Endothelial cell of umbilical vein (primary cell): Measurements from ENCODE around the gene EVI5. TPM values are rescaled to one million over a fixed set of nuclear protein-coding genes. Genes with fewer than 3 reads are reported as not detected.
"Not testable (repeated sequence)": the region's sequence is repeated elsewhere in the genome, so short reads cannot be mapped to it uniquely, and the experiment has no call there.

Experiments used
- BruUV-seq: library from RNA; stranded (reverse); fragments of 400-500 nt; replicated peaks from 2 replicates; lab custom pipeline; 2021; lab: Mats Ljungman, UMichigan
- CTCF ChIA-PET: fragments of 300-600, 350-600 bp; sonication (Branson Sonifier 250); formaldehyde crosslinking; loops from one replicate; lab custom pipeline; 2021; ENCODE audit warnings: antibody characterized with exemption, inconsistent platforms; lab: Charles Lee
- POLR2A ChIA-PET: fragments of 300-600, 350-600 bp; sonication (Branson Sonifier 250); formaldehyde crosslinking; loops from one replicate; lab custom pipeline; 2021; ENCODE audit warnings: antibody characterized with exemption, inconsistent platforms; lab: Charles Lee
- DNase-seq: peaks from one replicate; pipeline ENCODE4 v3.0.0-alpha.2; 2011; ENCODE audit warnings: low read depth, low spot score
- FAIRE-seq: peaks from 2 replicates; lab custom pipeline; 2011; peaks lifted over from hg19 to GRCh38; lab: Jason Lieb, UNC
- H2AFZ ChIP-seq: 2 replicates; pipeline ENCODE4 v1.6.0; 2012; ENCODE audit warnings: low read depth, low read length, control low read depth, inconsistent platforms
- H3K27ac ChIP-seq: 2 replicates; pipeline ENCODE4 v1.5.1; 2011; ENCODE audit warnings: low read depth, mild to moderate bottlenecking, control low read depth, low read length, moderate library complexity; ENCODE audit not compliant: insufficient read depth
- H3K27me3 ChIP-seq, 2 experiments: 2 replicates each; pipeline versions ENCODE4 v1.6.0 to v1.6.1; 2011; ENCODE audit warnings: low read length in 2 of 2, mixed read lengths in 1 of 2; ENCODE audit not compliant: control insufficient read depth in 2 of 2, insufficient read depth in 2 of 2
- H3K36me3 ChIP-seq, 2 experiments: 2 replicates in 1 of 2; 3 replicates in 1 of 2; pipeline ENCODE4 v1.5.1; 2011; ENCODE audit warnings: low read length in 2 of 2, mild to moderate bottlenecking in 1 of 2, moderate library complexity in 1 of 2; ENCODE audit not compliant: control insufficient read depth in 2 of 2, insufficient read depth in 2 of 2; ENCODE audit errors: extremely low read depth in 1 of 2
- H3K4me1 ChIP-seq: 3 replicates; pipeline ENCODE4 v1.5.1; 2011; ENCODE audit warnings: mild to moderate bottlenecking, low read length; ENCODE audit not compliant: control insufficient read depth, insufficient read depth; ENCODE audit errors: extremely low read depth
- H3K4me2 ChIP-seq: 2 replicates; pipeline ENCODE4 v1.6.1; 2011; ENCODE audit warnings: low read length, control low read depth, mixed read lengths; ENCODE audit not compliant: insufficient read depth
- H3K4me3 ChIP-seq, 3 experiments: fragments of 200-600 bp in 1 of 3; sonication (generic), shearing (Covaris generic) in 1 of 3; replicated peaks in 1 of 3; 2 replicates each; pipeline ENCODE4 v1.5.1; 2011 to 2016; ENCODE audit warnings: control low read depth in 3 of 3, low read length in 3 of 3, mild to moderate bottlenecking in 2 of 3, inconsistent platforms in 1 of 3, low read depth in 1 of 3, moderate library complexity in 1 of 3; ENCODE audit not compliant: insufficient read depth in 1 of 3
- H3K79me2 ChIP-seq: 2 replicates; pipeline ENCODE4 v1.6.0; 2012; ENCODE audit warnings: low read length, inconsistent platforms; ENCODE audit not compliant: control insufficient read depth, insufficient read depth
- H3K9ac ChIP-seq: replicated peaks from 2 replicates; pipeline ENCODE3; 2011; ENCODE audit warnings: low read length, control low read depth; ENCODE audit not compliant: insufficient read depth; ENCODE audit errors: extremely low read depth
- H3K9me1 ChIP-seq: replicated peaks from 3 replicates; pipeline ENCODE4 v1.6.0; 2011; ENCODE audit warnings: mild to moderate bottlenecking, low read length; ENCODE audit not compliant: control insufficient read depth, insufficient read depth; ENCODE audit errors: extremely low read depth
- H3K9me3 ChIP-seq: replicated peaks from 2 replicates; pipeline ENCODE4 v1.5.1; 2012; ENCODE audit warnings: low read length, inconsistent platforms; ENCODE audit not compliant: control insufficient read depth, insufficient read depth
- H4K20me1 ChIP-seq: replicated peaks from 2 replicates; pipeline ENCODE3; 2011; ENCODE audit warnings: mild to moderate bottlenecking, low read length; ENCODE audit not compliant: control insufficient read depth, insufficient read depth; ENCODE audit errors: extremely low read depth
- EZH2 ChIP-seq: IDR thresholded peaks from 2 replicates; pipeline ENCODE4 v1.6.1; 2012; ENCODE audit warnings: borderline replicate concordance, low read depth, mild to moderate bottlenecking, moderate library complexity, low read length, inconsistent platforms; ENCODE audit not compliant: severe bottlenecking
- FOS ChIP-seq: IDR thresholded peaks from 2 replicates; pipeline ENCODE4 v1.6.1; 2011; ENCODE audit warnings: mild to moderate bottlenecking, low read length, moderate library complexity, borderline replicate concordance; ENCODE audit not compliant: insufficient read depth
- GATA2 ChIP-seq: IDR thresholded peaks from 2 replicates; pipeline ENCODE4 v1.7.0; 2011; ENCODE audit warnings: low read depth, mild to moderate bottlenecking, moderate library complexity, mixed read lengths, low read length; ENCODE audit not compliant: insufficient read length, insufficient read depth
- JUN ChIP-seq: IDR thresholded peaks from 2 replicates; pipeline ENCODE4 v1.6.1; 2011; ENCODE audit warnings: borderline replicate concordance, low read depth; ENCODE audit not compliant: insufficient read length, insufficient read depth
- MAX ChIP-seq: IDR thresholded peaks from 2 replicates; pipeline ENCODE4 v1.6.1; 2011; ENCODE audit not compliant: insufficient read depth, insufficient read length
- MYC ChIP-seq: IDR thresholded peaks from one replicate; pipeline ENCODE4 v1.6.1; 2011; ENCODE audit warnings: mild to moderate bottlenecking, low read depth, low read length
- POLR2A ChIP-seq: IDR thresholded peaks from 2 replicates; pipeline ENCODE4 v1.6.1; 2012; ENCODE audit warnings: low read depth, mild to moderate bottlenecking, control low read depth, low read length
- POLR2AphosphoS5 ChIP-seq: IDR thresholded peaks from 2 replicates; pipeline ENCODE4 v1.6.1; 2012; ENCODE audit warnings: low read depth, mild to moderate bottlenecking, control low read depth, low read length, moderate library complexity; ENCODE audit not compliant: insufficient read depth
- dilution Hi-C: fragments of 300-500 bp; cut with MboI; formaldehyde crosslinking; loops from one replicate; pipeline ENCODE4 v1.15.0; 2019; ENCODE audit warnings: low sequenced_read_pairs; ENCODE audit not compliant: extremely low pct_ligation_motif_present
- intact Hi-C: fragments of 100-400 bp; cut with micrococcal nuclease; formaldehyde crosslinking; loops from one replicate; pipeline ENCODE4 v1.10.0; 2022
- polyA plus RNA-seq, 4 experiments: library from polyadenylated mRNA; depleted of rRNA in 3 of 4; stranded (reverse) in 3 of 4; unstranded in 1 of 4; fragments of >200 nt; gene quantifications; 2 replicates each; pipeline versions ENCODE4 v1.2.1 to v1.2.3, GENCODE V29; 2011 to 2012; ENCODE audit warnings: missing spikeins in 1 of 4
- total RNA-seq: library from RNA; stranded (reverse); gene quantifications from 2 replicates; pipeline ENCODE4 v1.2.3, GENCODE V29; 2021
- TF ChIP-seq, protein P1 (sequence below), 2 donors: IDR thresholded peaks; 1 replicate in 1 of 2; 2 replicates in 1 of 2; pipeline ENCODE4 v1.5.1; 2011; ENCODE audit warnings: low read length in 2 of 2, mild to moderate bottlenecking in 2 of 2, moderate library complexity in 2 of 2, control low read depth in 1 of 2, inconsistent platforms in 1 of 2, low read depth in 1 of 2; ENCODE audit not compliant: insufficient read depth in 1 of 2; ENCODE audit errors: extremely low read depth in 1 of 2

Gene EVI5
- total and polyA plus RNA-seq, 2 donors (not counting 3 experiments of a cell fraction or from before 2014, with no cell fraction given) = 5.0 to 26.2 TPM

GRCh38 chr1:92585831-92586230, 199.1 kb downstream of the EVI5 start:
- Histone ChIP-seq H3K27me3 (no peaks in the 10 kb centered on the region), H3K4me2 (no peak overlapping the region), H4K20me1 (no peaks in the 10 kb centered on the region), H2AFZ (no peak overlapping the region), H3K27ac (no peak overlapping the region), H3K79me2 (no peaks in the 10 kb centered on the region), H3K9me1 (no peaks in the 10 kb centered on the region), H3K4me1 (peaks cover 17% of the 10 kb centered on the region), H3K9ac (no peak overlapping the region), H3K4me3 (no peak overlapping the region), H3K9me3 (no peaks in the 10 kb centered on the region), H3K36me3 (no peaks in the 10 kb centered on the region)
- DNase-seq = no peak
- no peak for FAIRE-seq
- no TSS peak for BruUV-seq
- CTCF ChIA-PET = interaction anchor here (1.3 kb wide), 1 partner anchor 15 kb away, joined by 3 read pairs; no protein-coding TSS in a partner anchor
- POLR2A ChIA-PET = no interaction called here
- intact Hi-C loops (no loop called here), dilution Hi-C loops (no loop called here)
- TF ChIP-seq FOS (no peak), EZH2 (no peak), GATA2 (no peak), MYC (no peak), POLR2AphosphoS5 (no peak), POLR2A (no peak), JUN (no peak), MAX (no peak)
- TF ChIP-seq, protein P1, sequence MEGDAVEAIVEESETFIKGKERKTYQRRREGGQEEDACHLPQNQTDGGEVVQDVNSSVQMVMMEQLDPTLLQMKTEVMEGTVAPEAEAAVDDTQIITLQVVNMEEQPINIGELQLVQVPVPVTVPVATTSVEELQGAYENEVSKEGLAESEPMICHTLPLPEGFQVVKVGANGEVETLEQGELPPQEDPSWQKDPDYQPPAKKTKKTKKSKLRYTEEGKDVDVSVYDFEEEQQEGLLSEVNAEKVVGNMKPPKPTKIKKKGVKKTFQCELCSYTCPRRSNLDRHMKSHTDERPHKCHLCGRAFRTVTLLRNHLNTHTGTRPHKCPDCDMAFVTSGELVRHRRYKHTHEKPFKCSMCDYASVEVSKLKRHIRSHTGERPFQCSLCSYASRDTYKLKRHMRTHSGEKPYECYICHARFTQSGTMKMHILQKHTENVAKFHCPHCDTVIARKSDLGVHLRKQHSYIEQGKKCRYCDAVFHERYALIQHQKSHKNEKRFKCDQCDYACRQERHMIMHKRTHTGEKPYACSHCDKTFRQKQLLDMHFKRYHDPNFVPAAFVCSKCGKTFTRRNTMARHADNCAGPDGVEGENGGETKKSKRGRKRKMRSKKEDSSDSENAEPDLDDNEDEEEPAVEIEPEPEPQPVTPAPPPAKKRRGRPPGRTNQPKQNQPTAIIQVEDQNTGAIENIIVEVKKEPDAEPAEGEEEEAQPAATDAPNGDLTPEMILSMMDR (IDR thresholded peaks at IDR 0.05; ENCODE audit: extremely low read depth in 1 of 2, insufficient read depth in 1 of 2, low read depth in 1 of 2, low read length in 2 of 2) = no peak

GRCh38 chr1:92584810-92585209, 200.1 kb downstream of the EVI5 start:
- H3K27me3 ChIP-seq, H3K79me2 ChIP-seq, H3K9ac ChIP-seq, H3K9me3 ChIP-seq, intact Hi-C loops, H3K9me1 ChIP-seq, DNase-seq, H4K20me1 ChIP-seq, H3K36me3 ChIP-seq, BruUV-seq, H2AFZ ChIP-seq, H3K4me3 ChIP-seq, POLR2A ChIA-PET, dilution Hi-C loops: not testable (repeated sequence)
- Histone ChIP-seq H3K4me2 (peak overlapping the region; percentile 76), H3K4me1 (peaks cover 17% of the 10 kb centered on the region), H3K27ac (peak overlapping the region; percentile 48)
- FAIRE-seq = peak; percentile 64
- CTCF ChIA-PET = interaction anchor here (1.3 kb wide), 1 partner anchor 14 kb away, joined by 3 read pairs; no protein-coding TSS in a partner anchor
